Kidney epithelial cell (primary cell): ENCODE measurements around the gene CCDC126. TPM values are rescaled to one million over a fixed set of nuclear protein-coding genes. Genes with fewer than 3 reads are reported as not detected.
"Not testable (repeated sequence)": the region's sequence is repeated elsewhere in the genome, so short reads cannot be mapped to it uniquely, and the experiment has no call there.

Source experiments
- DNase-seq: peaks from one replicate; pipeline ENCODE4 v3.0.0-alpha.2; 2010; ENCODE audit warnings: low read depth
- H3K27me3 ChIP-seq: 2 replicates; pipeline ENCODE4 v1.6.0; 2011; ENCODE audit warnings: low read length; ENCODE audit not compliant: control insufficient read depth, insufficient read depth
- H3K36me3 ChIP-seq: 2 replicates; pipeline ENCODE4 v1.5.1; 2011; ENCODE audit warnings: low read length; ENCODE audit not compliant: control insufficient read depth, insufficient read depth
- H3K4me3 ChIP-seq: 2 replicates; pipeline ENCODE4 v1.5.1; 2011; ENCODE audit warnings: low read depth, mild to moderate bottlenecking, control low read depth, low read length
- total RNA-seq: library from RNA; depleted of rRNA; stranded (reverse); fragments of >200 nt; gene quantifications from 2 replicates; pipeline ENCODE4 v1.2.3, GENCODE V29; 2015
- TF ChIP-seq, protein P1 (sequence below): IDR thresholded peaks from 2 replicates; pipeline ENCODE4 v1.5.1; 2011; ENCODE audit warnings: mild to moderate bottlenecking, moderate library complexity, low read length, control low read depth, inconsistent platforms; ENCODE audit not compliant: insufficient read depth, poor library complexity, severe bottlenecking

CCDC126 gene, protein sequence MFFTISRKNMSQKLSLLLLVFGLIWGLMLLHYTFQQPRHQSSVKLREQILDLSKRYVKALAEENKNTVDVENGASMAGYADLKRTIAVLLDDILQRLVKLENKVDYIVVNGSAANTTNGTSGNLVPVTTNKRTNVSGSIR
- total RNA-seq, result 14.2 and 18.0 TPM in 2 replicates

- TF ChIP-seq, protein P1, sequence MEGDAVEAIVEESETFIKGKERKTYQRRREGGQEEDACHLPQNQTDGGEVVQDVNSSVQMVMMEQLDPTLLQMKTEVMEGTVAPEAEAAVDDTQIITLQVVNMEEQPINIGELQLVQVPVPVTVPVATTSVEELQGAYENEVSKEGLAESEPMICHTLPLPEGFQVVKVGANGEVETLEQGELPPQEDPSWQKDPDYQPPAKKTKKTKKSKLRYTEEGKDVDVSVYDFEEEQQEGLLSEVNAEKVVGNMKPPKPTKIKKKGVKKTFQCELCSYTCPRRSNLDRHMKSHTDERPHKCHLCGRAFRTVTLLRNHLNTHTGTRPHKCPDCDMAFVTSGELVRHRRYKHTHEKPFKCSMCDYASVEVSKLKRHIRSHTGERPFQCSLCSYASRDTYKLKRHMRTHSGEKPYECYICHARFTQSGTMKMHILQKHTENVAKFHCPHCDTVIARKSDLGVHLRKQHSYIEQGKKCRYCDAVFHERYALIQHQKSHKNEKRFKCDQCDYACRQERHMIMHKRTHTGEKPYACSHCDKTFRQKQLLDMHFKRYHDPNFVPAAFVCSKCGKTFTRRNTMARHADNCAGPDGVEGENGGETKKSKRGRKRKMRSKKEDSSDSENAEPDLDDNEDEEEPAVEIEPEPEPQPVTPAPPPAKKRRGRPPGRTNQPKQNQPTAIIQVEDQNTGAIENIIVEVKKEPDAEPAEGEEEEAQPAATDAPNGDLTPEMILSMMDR, result no peak
- DNase-seq, result peak; percentile 63
- H3K27me3 ChIP-seq, result no peaks in the 10 kb centered on the region
Measured at GRCh38 chr7:23597094-23598091, at the start of gene CCDC126. Gene CCDC126 (plus strand): TSS chr7:23597382. CDS start chr7:23611316, 13,934 bp downstream.

DNA sequence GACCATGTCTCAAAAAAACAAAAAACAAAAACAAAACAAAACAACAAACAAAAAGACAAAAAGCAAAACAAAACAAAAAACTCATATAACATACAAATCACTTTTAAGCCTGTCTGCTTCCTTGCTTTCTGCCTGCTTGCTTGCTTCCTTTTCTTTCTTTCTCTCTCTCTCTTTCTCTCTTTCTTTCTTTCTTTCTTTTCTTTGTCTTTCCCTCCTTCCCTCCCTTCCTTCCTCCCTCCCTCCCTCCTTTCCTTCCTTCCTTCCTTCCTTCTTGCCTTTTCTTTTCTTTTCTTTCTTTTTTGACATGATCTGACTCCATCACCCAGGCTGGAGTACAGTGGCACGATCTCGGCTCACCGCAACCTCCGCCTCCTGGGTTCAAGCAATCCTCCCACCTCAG is 49.5 kb upstream of the CCDC126 start:
- H3K27me3 ChIP-seq, result no peaks in the 10 kb centered on the region
- TF ChIP-seq, protein P1, result no peak
- H3K4me3 ChIP-seq, result no peak overlapping the region
- no peaks in the 10 kb centered on the region for H3K36me3 ChIP-seq
- no peak for DNase-seq

More at GRCh38 chr7:23597094-23598091, at the start of gene CCDC126:
- Histone ChIP-seq H3K4me3 (peak within 1 kb of the TSS; percentile 70), H3K36me3 (no peaks in the 10 kb centered on the region)

- TF ChIP-seq, protein P1, result no peak
- no peaks in the 10 kb centered on the region for H3K27me3 ChIP-seq
- no peak for DNase-seq
Measured at GRCh38 chr7:23558303-23558702, 38.9 kb upstream of the CCDC126 start.

GRCh38 chr7:23570592-23571200 is 26.5 kb upstream of the CCDC126 start:
- H3K27me3 ChIP-seq, result no peaks in the 10 kb centered on the region
- TF ChIP-seq, protein P1, result peak; percentile 82
- DNase-seq, result peak; percentile 25
- H3K4me3 ChIP-seq, result no peak overlapping the region
- H3K36me3 ChIP-seq, result no peaks in the 10 kb centered on the region

More at GRCh38 chr7:23558303-23558702, 38.9 kb upstream of the CCDC126 start:
- H3K4me3 ChIP-seq, result no peak overlapping the region
- H3K36me3 ChIP-seq, result no peaks in the 10 kb centered on the region

GRCh38 chr7:23581975-23582374 is 15.2 kb upstream of the CCDC126 start:
- H3K4me3 ChIP-seq, H3K27me3 ChIP-seq, DNase-seq, H3K36me3 ChIP-seq: not testable (repeated sequence)

DNA sequence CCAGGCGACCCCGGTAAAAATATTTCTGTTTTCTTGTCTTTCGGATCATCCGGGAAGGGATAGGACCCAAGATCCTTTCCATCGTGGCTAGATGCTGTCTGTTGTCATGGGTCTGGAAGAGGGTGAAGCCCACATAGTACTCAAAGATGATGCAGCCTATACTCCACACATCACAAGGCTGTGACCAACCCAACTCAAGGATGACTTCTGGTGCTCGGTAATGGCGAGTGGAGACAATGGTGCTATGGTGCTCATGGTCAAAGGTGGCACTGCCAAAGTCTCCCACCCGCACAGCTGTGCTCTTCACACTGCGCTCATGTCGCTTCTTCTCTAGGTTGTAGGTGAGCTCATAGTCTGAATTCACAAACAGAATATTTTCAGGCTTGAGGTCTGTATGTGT is 11.9 kb upstream of the CCDC126 start:
- not testable (repeated sequence) for DNase-seq, H3K36me3 ChIP-seq, H3K4me3 ChIP-seq, H3K27me3 ChIP-seq
